B cell (primary cell): ENCODE measurements around the gene MT1M.

ENCODE experiments used
- CTCF ChIP-seq: fragments of 200-600 bp; IDR thresholded peaks from one replicate; pipeline ENCODE4 v1.8.0; 2022; ENCODE audit warnings: antibody characterized with exemption, mild to moderate bottlenecking
- EZH2 ChIP-seq: IDR thresholded peaks from 2 replicates; pipeline ENCODE4 v1.6.1; 2012; ENCODE audit warnings: borderline replicate concordance, low read depth, mild to moderate bottlenecking, moderate library complexity, low read length; ENCODE audit not compliant: insufficient read depth, poor library complexity, severe bottlenecking

- TF ChIP-seq CTCF (no peak), EZH2 (no peak)
Observed at GRCh38 chr16:56616608-56617211, 15.7 kb upstream of the MT1M start.
